Measurements from ENCODE around the gene UTP4. TPM values are rescaled to one million over a fixed set of nuclear protein-coding genes. Genes with fewer than 3 reads are reported as not detected.

The UTP4 gene
- total and polyA plus RNA-seq, 2 donors (not counting 3 experiments of a cell fraction or from before 2014, with no cell fraction given): 56.1 to 59.5 TPM

- Histone ChIP-seq H3K4me1 (ENCODE audit: control insufficient read depth, extremely low read depth, insufficient read depth, low read length) (peaks cover 36% of the 10 kb centered on the region), H3K9me1 (replicated peaks; ENCODE audit: control insufficient read depth, extremely low read depth, insufficient read depth, low read length) (no peaks in the 10 kb centered on the region), H3K36me3 (ENCODE audit: control insufficient read depth in 2 of 2, extremely low read depth in 1 of 2, insufficient read depth in 2 of 2, low read length in 2 of 2) (no peaks in the 10 kb centered on the region), H4K20me1 (replicated peaks; ENCODE audit: control insufficient read depth, extremely low read depth, insufficient read depth, low read length) (no peaks in the 10 kb centered on the region), H3K79me2 (ENCODE audit: control insufficient read depth, insufficient read depth, low read length) (peaks cover 51% of the 10 kb centered on the region), H3K4me3 (replicated peaks in 1 of 3; ENCODE audit: insufficient read depth in 1 of 3, low read depth in 1 of 3, low read length in 3 of 3) (peak overlapping the region; percentile 82 to 93 (median 90)), H3K4me2 (ENCODE audit: insufficient read depth, low read length) (peak overlapping the region; percentile 99), H3K27me3 (ENCODE audit: control insufficient read depth in 2 of 2, insufficient read depth in 2 of 2, low read length in 2 of 2) (no peaks in the 10 kb centered on the region), H3K9me3 (replicated peaks; ENCODE audit: control insufficient read depth, insufficient read depth, low read length) (no peaks in the 10 kb centered on the region), H3K9ac (replicated peaks; ENCODE audit: extremely low read depth, insufficient read depth, low read length) (peak overlapping the region; percentile 77), H3K27ac (ENCODE audit: insufficient read depth, low read depth, low read length) (peak overlapping the region; percentile 18), H2AFZ (ENCODE audit: low read depth, low read length) (no peak overlapping the region)
- BruUV-seq (replicated peaks): no TSS peak
- ChIA-PET POLR2A (interaction anchor here (0.6 to 1.5 kb wide), 3 partner anchors 30 to 55 kb away, joined by 3 read pairs; no protein-coding TSS in a partner anchor), CTCF (interaction anchor here (0.7 to 2.9 kb wide), 15 partner anchors 8 to 102 kb away, joined by 3 to 24 read pairs (median 4); no protein-coding TSS in a partner anchor)
- peak; percentile 12 for FAIRE-seq
- intact Hi-C loops (cut with micrococcal nuclease) (loop anchor here (1.0 to 5.0 kb wide), 4 partner anchors 14 to 1500 kb away; partner anchors contain the start of gene MTSS2), dilution Hi-C loops (cut with MboI; ENCODE audit: extremely low pct_ligation_motif_present, low sequenced_read_pairs) (no loop called here)
- peak; percentile 67 for DNase-seq (ENCODE audit: low read depth, low spot score)
- no peak for TF ChIP-seq CTCF (IDR thresholded peaks at IDR 0.05; ENCODE audit: extremely low read depth in 1 of 2, insufficient read depth in 1 of 2, low read depth in 1 of 2, low read length in 2 of 2)
- no peak for TF ChIP-seq GATA2 (IDR thresholded peaks at IDR 0.05; ENCODE audit: insufficient read depth, insufficient read length, low read depth, low read length)
Observed at GRCh38 chr16:69187446-69188235, 55.2 kb downstream of the UTP4 start.

- TF ChIP-seq FOS (IDR thresholded peaks at IDR 0.05; ENCODE audit: borderline replicate concordance, insufficient read depth, low read length): no peak
- TF ChIP-seq EZH2 (IDR thresholded peaks at IDR 0.05; ENCODE audit: borderline replicate concordance, low read depth, low read length, severe bottlenecking): no peak
- no peak for TF ChIP-seq MAX (IDR thresholded peaks at IDR 0.05; ENCODE audit: insufficient read depth, insufficient read length)
- Histone ChIP-seq H3K36me3 (ENCODE audit: control insufficient read depth in 2 of 2, extremely low read depth in 1 of 2, insufficient read depth in 2 of 2, low read length in 2 of 2) (no peaks in the 10 kb centered on the region), H3K9me3 (replicated peaks; ENCODE audit: control insufficient read depth, insufficient read depth, low read length) (no peaks in the 10 kb centered on the region), H3K9me1 (replicated peaks; ENCODE audit: control insufficient read depth, extremely low read depth, insufficient read depth, low read length) (no peaks in the 10 kb centered on the region), H3K79me2 (ENCODE audit: control insufficient read depth, insufficient read depth, low read length) (peaks cover 56% of the 10 kb centered on the region), H3K27ac (ENCODE audit: insufficient read depth, low read depth, low read length) (peak overlapping the region; percentile 17), H3K4me3 (replicated peaks in 1 of 3; ENCODE audit: insufficient read depth in 1 of 3, low read depth in 1 of 3, low read length in 3 of 3) (peak overlapping the region; percentile 82 to 93 (median 90)), H2AFZ (ENCODE audit: low read depth, low read length) (no peak overlapping the region), H4K20me1 (replicated peaks; ENCODE audit: control insufficient read depth, extremely low read depth, insufficient read depth, low read length) (no peaks in the 10 kb centered on the region), H3K4me1 (ENCODE audit: control insufficient read depth, extremely low read depth, insufficient read depth, low read length) (peaks cover 36% of the 10 kb centered on the region), H3K9ac (replicated peaks; ENCODE audit: extremely low read depth, insufficient read depth, low read length) (peak overlapping the region; percentile 77), H3K27me3 (ENCODE audit: control insufficient read depth in 2 of 2, insufficient read depth in 2 of 2, low read length in 2 of 2) (no peaks in the 10 kb centered on the region), H3K4me2 (ENCODE audit: insufficient read depth, low read length) (peak overlapping the region; percentile 99)
- BruUV-seq (replicated peaks): no TSS peak
- dilution Hi-C loops (cut with MboI; ENCODE audit: extremely low pct_ligation_motif_present, low sequenced_read_pairs): no loop called here
- POLR2A ChIA-PET: interaction anchor here (0.6 to 0.7 kb wide), 2 partner anchors 54 to 55 kb away, joined by 3 read pairs; no protein-coding TSS in a partner anchor
- intact Hi-C loops (cut with micrococcal nuclease): loop anchor here (1.0 to 5.0 kb wide), 2 partner anchors 37 to 1499 kb away; partner anchors contain the start of gene MTSS2
- FAIRE-seq (peak; percentile 28), DNase-seq (ENCODE audit: low read depth, low spot score) (no peak)
- CTCF ChIA-PET: interaction anchor here (0.7 to 2.9 kb wide), 12 partner anchors 9 to 102 kb away, joined by 3 to 24 read pairs (median 5); no protein-coding TSS in a partner anchor
Observed at GRCh38 chr16:69188236-69188549, 55.7 kb downstream of the UTP4 start.

All from endothelial cell of umbilical vein (primary cell).